Caki2 (cell line): ENCODE data around the gene CLIP2. TPM values are rescaled to one million over a fixed set of nuclear protein-coding genes. Genes with fewer than 3 reads are reported as not detected.
A peak's percentile ranks its signal among the peaks of the same experiment; 100 is the strongest.
"Not testable (repeated sequence)": the region's sequence is repeated elsewhere in the genome, so short reads cannot be mapped to it uniquely, and the experiment has no call there.

Experiments used
- DNase-seq: peaks from one replicate; pipeline ENCODE4 v3.0.0-alpha.2; 2015; ENCODE audit warnings: low read depth
- in situ Hi-C: cut with HindIII; loops from 2 replicates; pipeline ENCODE4 v1.10.0; 2016; ENCODE audit warnings: low sequenced_read_pairs, low pct_unique_long_range_greater_than_20kb, mixed read lengths
- total RNA-seq: library from RNA; depleted of rRNA; stranded (reverse); fragments of >200 nt; shearing (Covaris generic); gene quantifications from 2 replicates; pipeline ENCODE4 v1.2.3, GENCODE V29; 2014; ENCODE audit warnings: low replicate concordance; rRNA removed

CLIP2 gene
- total RNA-seq, 1 experiment from 2014 or later, result 20.5 TPM

GRCh38 chr7:74440143-74440542 lies 150.9 kb downstream of the CLIP2 start:
- in situ Hi-C loops, DNase-seq: not testable (repeated sequence)

GRCh38 chr7:74441801-74442200 lies 152.6 kb downstream of the CLIP2 start:
- DNase-seq, result no peak
- in situ Hi-C loops, result no loop called here

GRCh38 chr7:74443543-74444247 lies 154.5 kb downstream of the CLIP2 start:
- no peak for DNase-seq
- in situ Hi-C loops, result no loop called here

- in situ Hi-C loops, result no loop called here
- DNase-seq, result no peak
Measured at GRCh38 chr7:74449144-74449543, 159.9 kb downstream of the CLIP2 start.

- in situ Hi-C loops, result no loop called here
Measured at GRCh38 chr7:74449809-74450397, 160.7 kb downstream of the CLIP2 start.

GRCh38 chr7:74452748-74453321 lies 163.6 kb downstream of the CLIP2 start:
- in situ Hi-C loops, result no loop called here
- DNase-seq, result no peak

More at GRCh38 chr7:74449809-74450397, 160.7 kb downstream of the CLIP2 start:
- no peak for DNase-seq

- in situ Hi-C loops, result no loop called here
- DNase-seq, result peak; percentile 37
Measured at GRCh38 chr7:74453322-74454011, 164.3 kb downstream of the CLIP2 start, which contains the start of gene GTF2IRD1. Gene GTF2IRD1 (plus strand): TSS chr7:74453906. CDS start chr7:74508081, 54,175 bp downstream.

GRCh38 chr7:74454021-74454924 lies 165.1 kb downstream of the CLIP2 start:
- in situ Hi-C loops, result no loop called here
- peak; percentile 23 for DNase-seq

GRCh38 chr7:74454925-74455288 lies 165.7 kb downstream of the CLIP2 start:
- in situ Hi-C loops, result no loop called here
- no peak for DNase-seq

GRCh38 chr7:74455291-74455804 lies 166.1 kb downstream of the CLIP2 start:
- in situ Hi-C loops, result no loop called here
- DNase-seq, result peak; percentile 51

Other genes with a start within 250 kb of the CLIP2 start
- gene LIMK1, start 205.6 kb upstream of the CLIP2 start, total RNA-seq, result 50.7 and 54.0 TPM in 2 replicates
- gene EIF4H, start 115.1 kb upstream of the CLIP2 start, total RNA-seq, result 341 and 380 TPM in 2 replicates
- gene LAT2, start 79.4 kb upstream of the CLIP2 start, total RNA-seq, result 0.84 and 5.4 TPM in 2 replicates
- gene RFC2, start 35.0 kb upstream of the CLIP2 start, total RNA-seq, result 50.5 and 52.0 TPM in 2 replicates
- 25.1 and 33.4 TPM in 2 replicates for gene GTF2IRD1, start 164.5 kb downstream of the CLIP2 start, total RNA-seq